HepG2 (cell line): ENCODE data around the gene TAMM41. TPM values are rescaled to one million over a fixed set of nuclear protein-coding genes. Genes with fewer than 3 reads are reported as not detected.

Experiments used
- AHR ChIP-seq: IDR thresholded peaks from 2 replicates; pipeline ENCODE4 v1.6.1; 2018; ENCODE audit warnings: missing genetic modification reagents, missing compliant biosample characterization
- BHLHE40 ChIP-seq: IDR thresholded peaks from 2 replicates; pipeline ENCODE4 v1.6.1; 2011; ENCODE audit warnings: low read length, improper control_type of control experiment
- CBFB ChIP-seq: sonication (generic); formaldehyde crosslinking; IDR thresholded peaks from 2 replicates; pipeline ENCODE4 v1.4.0; 2020; ENCODE audit warnings: missing genetic modification reagents
- ETV5 ChIP-seq: IDR thresholded peaks from 2 replicates; pipeline ENCODE4 v1.6.1; 2018; ENCODE audit warnings: missing biosample characterization, missing genetic modification reagents, inconsistent platforms, borderline replicate concordance
- FOXK2 ChIP-seq: fragments of 450-650 bp; IDR thresholded peaks from 2 replicates; pipeline ENCODE4 v1.6.1; 2016
- GRHL1 ChIP-seq: sonication (generic); formaldehyde crosslinking; conservative IDR thresholded peaks from 2 replicates; pipeline ENCODE4 v1.8.0; 2022; ENCODE audit warnings: missing genetic modification reagents
- GZF1 ChIP-seq: sonication (generic); formaldehyde crosslinking; IDR thresholded peaks from 2 replicates; pipeline ENCODE4 v1.5.1; 2020; ENCODE audit warnings: mild to moderate bottlenecking, missing genetic modification reagents
- KLF12 ChIP-seq: sonication (generic); formaldehyde crosslinking; IDR thresholded peaks from 2 replicates; pipeline ENCODE4 v1.4.0; 2020; ENCODE audit warnings: missing genetic modification reagents, borderline replicate concordance
- LCORL ChIP-seq, 2 experiments: fragments of 450-650 bp in 1 of 2; sonication (generic) in 1 of 2; formaldehyde crosslinking in 1 of 2; IDR thresholded peaks; 2 replicates each; pipeline versions ENCODE4 v1.5.0 to v1.6.1; 2017 to 2020; ENCODE audit warnings: antibody characterized with exemption in 1 of 2, missing genetic modification reagents in 1 of 2
- MXD3 ChIP-seq: IDR thresholded peaks from 2 replicates; pipeline ENCODE4 v1.6.1; 2016; ENCODE audit warnings: mild to moderate bottlenecking, missing biosample characterization, missing genetic modification reagents
- TOPORS ChIP-seq: sonication (generic); formaldehyde crosslinking; IDR thresholded peaks from 2 replicates; pipeline ENCODE4 v1.8.0; 2023; ENCODE audit warnings: mild to moderate bottlenecking, missing genetic modification reagents
- YEATS4 ChIP-seq: sonication (generic); formaldehyde crosslinking; IDR thresholded peaks from 2 replicates; pipeline ENCODE4 v1.4.0; 2020; ENCODE audit warnings: missing genetic modification reagents, borderline replicate concordance
- YY1 ChIP-seq: IDR thresholded peaks from 2 replicates; pipeline ENCODE4 v1.6.1; 2011; ENCODE audit warnings: low read length, low read depth, moderate library complexity, mild to moderate bottlenecking; ENCODE audit not compliant: insufficient read depth, insufficient replicate concordance
- ZBTB1 ChIP-seq: sonication (generic); formaldehyde crosslinking; IDR thresholded peaks from 2 replicates; pipeline ENCODE4 v1.4.0; 2020; ENCODE audit warnings: missing genetic modification reagents, borderline replicate concordance
- ZFYVE20 ChIP-seq: sonication (generic); formaldehyde crosslinking; IDR thresholded peaks from 2 replicates; pipeline ENCODE4 v1.8.0; 2023; ENCODE audit warnings: low read depth, mild to moderate bottlenecking, moderate library complexity, missing genetic modification reagents, borderline replicate concordance
- ZNF3 ChIP-seq: IDR thresholded peaks from 2 replicates; pipeline ENCODE4 v1.7.0; 2017; ENCODE audit warnings: inconsistent platforms
- ZNF329 ChIP-seq: sonication (generic); formaldehyde crosslinking; IDR thresholded peaks from 2 replicates; pipeline ENCODE4 v1.9.0; 2021; ENCODE audit warnings: low read depth, mild to moderate bottlenecking, missing genetic modification reagents
- ZNF484 ChIP-seq: sonication (generic); formaldehyde crosslinking; IDR thresholded peaks from 2 replicates; pipeline ENCODE4 v1.5.1; 2020; ENCODE audit warnings: mild to moderate bottlenecking, low read depth, missing genetic modification reagents, borderline replicate concordance
- ZNF660 ChIP-seq: sonication (generic); formaldehyde crosslinking; IDR thresholded peaks from 2 replicates; pipeline ENCODE4 v1.5.1; 2020; ENCODE audit warnings: mild to moderate bottlenecking, low read depth, missing genetic modification reagents, borderline replicate concordance
- ZNF678 ChIP-seq: sonication (generic); formaldehyde crosslinking; IDR thresholded peaks from 2 replicates; pipeline ENCODE4 v1.4.0; 2020; ENCODE audit warnings: mild to moderate bottlenecking, missing genetic modification reagents
- ZSCAN21 ChIP-seq: sonication (generic); formaldehyde crosslinking; IDR thresholded peaks from 2 replicates; pipeline ENCODE4 v1.8.0; 2022; ENCODE audit warnings: mild to moderate bottlenecking, missing genetic modification reagents, moderate library complexity, borderline replicate concordance
- polyA plus RNA-seq, 8 experiments: library from polyadenylated mRNA; depleted of rRNA in 3 of 8; stranded (reverse) in 7 of 8; unstranded in 1 of 8; fragments of >200 nt; fragmentation: Illumina TruSeq in 4 of 8; extraction: Trizol in 4 of 8; gene quantifications; 2 replicates each; pipeline versions ENCODE4 v1.2.1 to v1.2.3, GENCODE V29; 2011 to 2016; ENCODE audit warnings: low read depth in 4 of 8, missing spikeins in 1 of 8, mixed read lengths in 1 of 8; ENCODE audit not compliant: insufficient read depth in 1 of 8
- total RNA-seq, 5 experiments: library from RNA; depleted of rRNA; stranded (reverse); fragments of >200 nt; fragmentation: Illumina TruSeq; extraction: Trizol; gene quantifications; 2 replicates each; pipeline ENCODE4 v1.2.3, GENCODE V29; 2016; ENCODE audit warnings: low read depth in 1 of 5
- TF ChIP-seq, protein P1 (sequence below): sonication (generic); formaldehyde crosslinking; IDR thresholded peaks from 2 replicates; pipeline ENCODE4 v1.4.0; 2020; ENCODE audit warnings: missing genetic modification reagents
- TF ChIP-seq, protein P2 (sequence below): sonication (generic); formaldehyde crosslinking; IDR thresholded peaks from 2 replicates; pipeline ENCODE4 v1.8.1; 2023; ENCODE audit warnings: missing genetic modification reagents, inconsistent platforms, borderline replicate concordance

TAMM41 gene
- total and polyA plus RNA-seq, 2 of the 13 experiments (the other 11 are each of a cell fraction or from before 2014, with no cell fraction given): 9.9 to 12.2 TPM

- TF ChIP-seq GRHL1 (CRISPR knock-in tag) (no peak), TOPORS (CRISPR knock-in tag) (0 out of 2 replicates have a peak, but pooled peaks have one; percentile 47), ZSCAN21 (CRISPR knock-in tag) (peak; percentile 76), ZNF329 (CRISPR knock-in tag) (peak; percentile 64), BHLHE40 (no peak), CBFB (CRISPR knock-in tag) (peak; percentile 90), ETV5 (CRISPR knock-in tag) (peak; percentile 43; the same call in 1 of the 2 replicates), ZNF484 (no peak), MXD3 (CRISPR knock-in tag) (0 out of 2 replicates have a peak, but pooled peaks have one; percentile 54), ZNF660 (CRISPR knock-in tag) (no peak), ZNF3 (CRISPR knock-in tag) (no peak), ZBTB1 (CRISPR knock-in tag) (no peak), YEATS4 (CRISPR knock-in tag) (peak; percentile 80), LCORL (IDR thresholded peaks at IDR 0.05) (no peak), LCORL (CRISPR knock-in tag; IDR thresholded peaks at IDR 0.05) (peak; percentile 48; the same call in 1 of the 2 replicates), FOXK2 (no peak), YY1 (peak; percentile 75), ZNF678 (CRISPR knock-in tag) (no peak), AHR (CRISPR knock-in tag) (peak; percentile 34; the same call in 1 of the 2 replicates), GZF1 (CRISPR knock-in tag) (no peak), ZFYVE20 (CRISPR knock-in tag) (no peak), KLF12 (CRISPR knock-in tag) (peak; percentile 97)
- TF ChIP-seq, protein P1, sequence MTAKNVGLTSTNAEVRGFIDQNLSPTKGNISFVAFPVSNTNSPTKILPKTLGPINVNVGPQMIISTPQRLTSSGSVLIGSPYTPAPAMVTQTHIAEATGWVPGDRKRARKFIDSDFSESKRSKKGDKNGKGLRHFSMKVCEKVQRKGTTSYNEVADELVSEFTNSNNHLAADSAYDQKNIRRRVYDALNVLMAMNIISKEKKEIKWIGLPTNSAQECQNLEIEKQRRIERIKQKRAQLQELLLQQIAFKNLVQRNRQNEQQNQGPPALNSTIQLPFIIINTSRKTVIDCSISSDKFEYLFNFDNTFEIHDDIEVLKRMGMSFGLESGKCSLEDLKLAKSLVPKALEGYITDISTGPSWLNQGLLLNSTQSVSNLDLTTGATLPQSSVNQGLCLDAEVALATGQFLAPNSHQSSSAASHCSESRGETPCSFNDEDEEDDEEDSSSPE (CRISPR knock-in tag): peak; percentile 38; the same call in 1 of the 2 replicates
- TF ChIP-seq, protein P2, sequence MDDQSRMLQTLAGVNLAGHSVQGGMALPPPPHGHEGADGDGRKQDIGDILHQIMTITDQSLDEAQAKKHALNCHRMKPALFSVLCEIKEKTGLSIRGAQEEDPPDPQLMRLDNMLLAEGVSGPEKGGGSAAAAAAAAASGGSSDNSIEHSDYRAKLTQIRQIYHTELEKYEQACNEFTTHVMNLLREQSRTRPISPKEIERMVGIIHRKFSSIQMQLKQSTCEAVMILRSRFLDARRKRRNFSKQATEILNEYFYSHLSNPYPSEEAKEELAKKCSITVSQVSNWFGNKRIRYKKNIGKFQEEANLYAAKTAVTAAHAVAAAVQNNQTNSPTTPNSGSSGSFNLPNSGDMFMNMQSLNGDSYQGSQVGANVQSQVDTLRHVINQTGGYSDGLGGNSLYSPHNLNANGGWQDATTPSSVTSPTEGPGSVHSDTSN (CRISPR knock-in tag): no peak
These were observed at the start of gene TAMM41 (continued) for GRCh38 chr3:11846281-11847266.
